Esophagus squamous epithelium (tissue), 5 donors: Measurements from ENCODE around the gene COL6A3. TPM values are rescaled to one million over a fixed set of nuclear protein-coding genes. Genes with fewer than 3 reads are reported as not detected.

ENCODE experiments used
- DNase-seq: peaks from one replicate; lab custom pipeline; 2025; lab: John Stamatoyannopoulos, UW
- H3K27ac ChIP-seq, 4 donors: fragments of 200-600 bp; sonication (generic); one replicate each; pipeline ENCODE4 v1.5.1; 2016 to 2019; ENCODE audit warnings: mild to moderate bottlenecking in 1 of 4
- H3K27me3 ChIP-seq, 4 donors: fragments of 200-600 bp; sonication (generic); 1 replicate in 3 of 4; 2 replicates in 1 of 4; pipeline versions ENCODE4 v1.5.1 to v1.6.0; 2017 to 2021; ENCODE audit warnings: antibody characterized with exemption in 1 of 4
- H3K36me3 ChIP-seq, 3 donors: fragments of 200-600 bp; sonication (generic); one replicate each; pipeline ENCODE4 v1.5.1; 2016 to 2019
- H3K4me1 ChIP-seq, 3 donors: fragments of 200-600 bp; sonication (generic); one replicate each; pipeline ENCODE4 v1.5.1; 2017 to 2019
- H3K4me3 ChIP-seq, 4 donors: fragments of 200-600 bp; sonication (generic); 1 replicate in 3 of 4; 2 replicates in 1 of 4; pipeline ENCODE4 v1.5.1; 2016 to 2019; ENCODE audit warnings: mild to moderate bottlenecking in 2 of 4, moderate library complexity in 1 of 4
- H3K9me3 ChIP-seq, 3 donors: fragments of 200-600 bp; sonication (generic); one replicate each; pipeline ENCODE4 v1.5.1; 2016 to 2019
- CTCF ChIP-seq, 6 experiments: fragments of 450-650 bp in 4 of 6; fragments of 200-600 bp in 2 of 6; sonication (generic) in 2 of 6; IDR thresholded peaks; one replicate each; pipeline ENCODE4 v1.5.1; 2016 to 2019; ENCODE audit warnings: antibody characterized with exemption in 6 of 6, mild to moderate bottlenecking in 4 of 6, moderate library complexity in 4 of 6
- POLR2A ChIP-seq, 4 donors: fragments of 450-650 bp; IDR thresholded peaks; one replicate each; pipeline ENCODE4 v1.6.1; 2017; ENCODE audit warnings: antibody characterized with exemption in 4 of 4, mild to moderate bottlenecking in 4 of 4, moderate library complexity in 3 of 4
- WGBS, 2 donors: methylation state at CpG; one replicate each; pipeline ENCODE4 v1.1.5; 2018; 5-methylcytosine and 5-hydroxymethylcytosine counted together
- intact Hi-C: fragments of 100-400 bp; cut with DNase I; formaldehyde crosslinking; loops from one replicate; pipeline ENCODE4 v1.15.0; 2022
- total RNA-seq, 4 donors: library from RNA; depleted of rRNA; stranded (reverse); fragments of >200 nt; gene quantifications; one replicate each; pipeline ENCODE4 v1.1.0, GENCODE V29; 2016
- donor health status: DM: yes; HTN: yes; CAD: no.

The COL6A3 gene
- total RNA-seq, 4 donors from 2014 or later: 8.9 to 138 (median 46.5) TPM

GRCh38 chr2:237408335-237409000, 5.5 kb downstream of the COL6A3 start:
- Histone ChIP-seq H3K4me1 (peaks cover 0 to 31% (median 5%) of the 10 kb centered on the region in 3 donors), H3K9me3 (no peaks in the 10 kb centered on the region), H3K36me3 (no peaks in the 10 kb centered on the region), H3K4me3 (peak overlapping the region in 2 of 4 donors; percentile 14 to 47), H3K27ac (peak overlapping the region; percentile 48 to 88 (median 84)), H3K27me3 (peaks cover 0 to 37% (median 0%) of the 10 kb centered on the region in 4 donors)
- WGBS, 2 donors: 48 to 62% methylated on average over 8 of the region's 8 CpGs
- no peak for TF ChIP-seq POLR2A (IDR thresholded peaks at IDR 0.05)
- no peak for TF ChIP-seq CTCF (IDR thresholded peaks at IDR 0.05)
- DNase-seq: no peak
- intact Hi-C loops: loop anchor here (5.0 kb wide), 1 partner anchor 241 kb away; no protein-coding TSS in a partner anchor

DNA sequence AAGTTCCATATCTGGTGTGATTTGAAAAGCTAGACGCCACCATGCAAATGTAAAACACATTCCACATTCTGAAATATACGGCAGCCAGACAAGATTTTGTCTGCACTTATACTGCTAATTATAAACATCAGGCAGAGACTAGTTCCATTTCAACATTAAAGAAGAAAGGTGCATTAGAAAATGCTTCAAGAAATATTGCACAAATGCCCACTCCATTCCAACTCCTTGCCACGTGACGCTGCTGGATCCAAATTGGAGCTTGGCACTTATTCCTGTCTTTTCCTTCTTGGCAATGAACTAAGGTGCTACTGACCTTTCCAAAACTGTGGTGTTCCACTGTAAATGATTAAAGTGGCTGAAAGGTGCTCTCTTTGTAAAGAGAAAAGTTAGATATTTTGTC, 6.3 kb downstream of the COL6A3 start:
- DNase-seq: no peak
- Histone ChIP-seq H3K4me1 (peaks cover 0 to 36% (median 5%) of the 10 kb centered on the region in 3 donors), H3K27me3 (peaks cover 0 to 29% (median 0%) of the 10 kb centered on the region in 4 donors), H3K9me3 (no peaks in the 10 kb centered on the region), H3K27ac (peak overlapping the region in 3 of 4 donors; percentile 80 to 88 (median 87)), H3K36me3 (no peaks in the 10 kb centered on the region), H3K4me3 (peak overlapping the region in 1 of 4 donors; percentile 47)
- intact Hi-C loops: loop anchor here (5.0 kb wide), 1 partner anchor 240 kb away; no protein-coding TSS in a partner anchor
- WGBS, 2 donors: 44 to 66% methylated on average over 4 of the region's 4 CpGs
- TF ChIP-seq CTCF (IDR thresholded peaks at IDR 0.05): no peak
- TF ChIP-seq POLR2A (IDR thresholded peaks at IDR 0.05): no peak

DNA sequence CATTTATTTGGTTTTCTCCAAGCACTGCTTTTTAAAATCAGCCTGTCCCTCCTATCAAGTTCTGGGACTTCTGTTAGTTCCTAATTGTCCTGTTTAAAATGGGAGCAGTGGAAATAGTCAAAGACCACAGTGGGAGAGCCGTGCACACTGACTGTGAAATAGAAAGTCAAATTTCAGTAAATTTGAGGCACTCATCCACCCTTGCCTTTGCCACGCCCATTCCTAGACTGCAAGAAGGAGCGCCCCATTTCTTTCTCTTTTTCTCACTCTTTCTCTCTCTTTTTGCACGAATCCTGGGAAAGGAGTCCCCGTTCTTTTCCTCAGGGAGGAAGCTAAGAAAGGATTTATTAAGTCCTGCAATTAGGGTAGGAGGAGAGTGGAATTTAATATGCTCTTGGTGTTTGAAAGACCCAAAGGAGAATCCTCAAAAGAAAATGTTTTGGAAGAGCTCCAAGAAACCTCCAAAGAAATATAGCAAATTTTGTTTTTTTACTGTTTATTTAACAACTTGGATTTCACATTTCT, 7.5 kb downstream of the COL6A3 start:
- TF ChIP-seq CTCF (IDR thresholded peaks at IDR 0.05): no peak
- no peak for TF ChIP-seq POLR2A (IDR thresholded peaks at IDR 0.05)
- Histone ChIP-seq H3K36me3 (no peaks in the 10 kb centered on the region), H3K27me3 (peaks cover 0 to 16% (median 0%) of the 10 kb centered on the region in 4 donors), H3K27ac (peak overlapping the region in 2 of 4 donors; percentile 28 to 88), H3K9me3 (no peaks in the 10 kb centered on the region), H3K4me1 (peaks cover 0 to 41% (median 5%) of the 10 kb centered on the region in 3 donors), H3K4me3 (no peak overlapping the region)
- intact Hi-C loops: loop anchor here (5.0 kb wide), 1 partner anchor 239 kb away; no protein-coding TSS in a partner anchor
- 73 to 82% methylated on average over 5 of the region's 5 CpGs for WGBS, 2 donors
- DNase-seq: no peak

DNA sequence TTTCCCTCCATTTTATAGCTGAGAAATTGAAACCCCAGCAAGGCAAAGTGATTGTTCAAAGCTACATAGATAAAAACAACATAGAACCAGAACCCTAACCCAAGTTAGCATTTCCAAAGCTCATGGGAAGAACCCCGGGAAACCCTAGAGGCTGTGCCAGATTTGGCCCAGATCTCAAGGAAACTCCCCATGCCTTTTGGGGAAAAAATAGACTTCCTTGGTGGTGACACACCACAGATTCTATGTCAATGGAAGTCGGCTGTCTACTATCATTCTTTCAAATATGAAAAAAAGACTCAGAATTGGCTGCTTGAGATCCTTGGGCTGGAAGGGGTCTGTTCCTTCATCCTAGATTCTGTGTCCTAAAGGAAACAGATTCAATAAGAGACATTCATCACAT, 8.4 kb downstream of the COL6A3 start:
- no peak for DNase-seq
- peaks cover 0 to 42% (median 5%) of the 10 kb centered on the region in 3 donors for H3K4me1 ChIP-seq
- H3K9me3 ChIP-seq: no peaks in the 10 kb centered on the region
- peaks cover 0 to 11% (median 0%) of the 10 kb centered on the region in 4 donors for H3K27me3 ChIP-seq
- intact Hi-C loops: loop anchor here (5.0 kb wide), 1 partner anchor 238 kb away; no protein-coding TSS in a partner anchor
- 67 to 78% methylated on average over 2 of the region's 2 CpGs for WGBS, 2 donors
- H3K27ac ChIP-seq: peak overlapping the region in 2 of 4 donors; percentile 28 to 88
- TF ChIP-seq POLR2A (IDR thresholded peaks at IDR 0.05) (no peak), CTCF (IDR thresholded peaks at IDR 0.05) (no peak)
- no peaks in the 10 kb centered on the region for H3K36me3 ChIP-seq
- H3K4me3 ChIP-seq: peak overlapping the region in 1 of 4 donors; percentile 15
